WTC11 (cell line): ENCODE data around the gene PTPRJ. TPM values are rescaled to one million over a fixed set of nuclear protein-coding genes. Genes with fewer than 3 reads are reported as not detected.

Experiments
- ATAC-seq: fragments of 200-7000 bp; cut with Tn5 transposase; 2 replicates; pipeline ENCODE4 v1.10.0; 2021; ENCODE audit warnings: mild to moderate bottlenecking, moderate library complexity
- CTCF ChIA-PET: fragments of 300-600 bp; sonication (Branson Sonifier 250); formaldehyde crosslinking; loops from one replicate; lab custom pipeline; 2021; ENCODE audit warnings: antibody characterized with exemption; lab: Charles Lee
- POLR2A ChIA-PET: fragments of 350-600 bp; sonication (Branson Sonifier 250); formaldehyde crosslinking; loops from one replicate; lab custom pipeline; 2021; ENCODE audit warnings: antibody characterized with exemption; lab: Charles Lee
- DNase-seq: peaks from one replicate; pipeline ENCODE4 v3.0.0; 2021; ENCODE audit warnings: low spot score
- H3K27ac Mint-ChIP-seq: 2 replicates; pipeline ENCODE4 v1.8.0; 2021; ENCODE audit warnings: mixed read lengths
- H3K27me3 Mint-ChIP-seq: 2 replicates; pipeline ENCODE4 v1.8.0; 2021; ENCODE audit warnings: low read depth, mild to moderate bottlenecking, moderate library complexity, mixed read lengths
- H3K36me3 Mint-ChIP-seq: 2 replicates; pipeline ENCODE4 v1.8.0; 2021; ENCODE audit warnings: mixed read lengths
- H3K4me1 Mint-ChIP-seq: 2 replicates; pipeline ENCODE4 v1.8.0; 2022; ENCODE audit warnings: mixed read lengths
- H3K4me3 Mint-ChIP-seq: 2 replicates; pipeline ENCODE4 v1.8.0; 2021; ENCODE audit warnings: mild to moderate bottlenecking, moderate library complexity, mixed read lengths
- H3K9me3 Mint-ChIP-seq: 2 replicates; pipeline ENCODE4 v1.8.0; 2021; ENCODE audit warnings: mixed read lengths
- CBFB ChIP-seq: sonication (generic); formaldehyde crosslinking; IDR thresholded peaks from 2 replicates; pipeline ENCODE4 v1.8.1; 2022; ENCODE audit warnings: mild to moderate bottlenecking, low read depth, missing genetic modification reagents
- ELF4 ChIP-seq: sonication (generic); formaldehyde crosslinking; IDR thresholded peaks from 2 replicates; pipeline ENCODE4 v1.8.1; 2022; ENCODE audit warnings: low read depth, mild to moderate bottlenecking, moderate library complexity, missing genetic modification reagents
- EMX1 ChIP-seq: fragments of 250-450 bp; sonication (Bioruptor Pico); IDR thresholded peaks from 2 replicates; pipeline ENCODE4 v1.8.0; 2021; ENCODE audit warnings: mild to moderate bottlenecking
- GRHL2 ChIP-seq: fragments of 250-450 bp; sonication (Bioruptor Pico); IDR thresholded peaks from 2 replicates; pipeline ENCODE4 v1.8.0; 2022; ENCODE audit warnings: mild to moderate bottlenecking, moderate library complexity; ENCODE audit not compliant: insufficient replicate concordance, severe bottlenecking
- NFYB ChIP-seq: sonication (generic); formaldehyde crosslinking; conservative IDR thresholded peaks from 2 replicates; pipeline ENCODE4 v1.8.0; 2022; ENCODE audit warnings: low read depth, missing genetic modification reagents
- NR3C1 ChIP-seq: sonication (generic); formaldehyde crosslinking; conservative IDR thresholded peaks from 2 replicates; pipeline ENCODE4 v1.8.1; 2023; ENCODE audit warnings: low read depth, mild to moderate bottlenecking, missing genetic modification reagents
- TP53 ChIP-seq: sonication (generic); formaldehyde crosslinking; IDR thresholded peaks from 2 replicates; pipeline ENCODE4 v1.8.1; 2023; ENCODE audit warnings: mild to moderate bottlenecking, missing genetic modification reagents
- ZNF219 ChIP-seq: sonication (generic); formaldehyde crosslinking; IDR thresholded peaks from 2 replicates; pipeline ENCODE4 v1.8.0; 2023; ENCODE audit warnings: missing genetic modification reagents, mild to moderate bottlenecking, borderline replicate concordance
- ZNF396 ChIP-seq: fragments of 250-450 bp; sonication (Bioruptor Pico); IDR thresholded peaks from 2 replicates; pipeline ENCODE4 v1.8.0; 2021; ENCODE audit warnings: mild to moderate bottlenecking, moderate library complexity, borderline replicate concordance
- ZNF671 ChIP-seq: fragments of 250-450 bp; sonication (Bioruptor Pico); IDR thresholded peaks from 2 replicates; pipeline ENCODE4 v1.8.0; 2021; ENCODE audit warnings: mild to moderate bottlenecking
- total RNA-seq: library from RNA; stranded (reverse); gene quantifications from 3 replicates; pipeline ENCODE4 v1.2.3, GENCODE V29; 2021
- TF ChIP-seq, protein P1 (sequence below): sonication (generic); formaldehyde crosslinking; IDR thresholded peaks from 2 replicates; pipeline ENCODE4 v1.8.0; 2023; ENCODE audit warnings: missing genetic modification reagents
- TF ChIP-seq, protein P2 (sequence below): sonication (generic); formaldehyde crosslinking; IDR thresholded peaks from 2 replicates; pipeline ENCODE4 v1.8.0; 2022; ENCODE audit warnings: mild to moderate bottlenecking, missing genetic modification reagents
- TF ChIP-seq, protein P3 (sequence below): sonication (generic); formaldehyde crosslinking; IDR thresholded peaks from 2 replicates; pipeline ENCODE4 v1.8.1; 2022; ENCODE audit warnings: low read depth, mild to moderate bottlenecking, moderate library complexity, missing genetic modification reagents, borderline replicate concordance
- TF ChIP-seq, protein P4 (sequence below): sonication (generic); formaldehyde crosslinking; IDR thresholded peaks from 2 replicates; pipeline ENCODE4 v1.8.1; 2023; ENCODE audit warnings: mild to moderate bottlenecking, missing genetic modification reagents
- TF ChIP-seq, protein P5 (sequence below): fragments of 200-600 bp; IDR thresholded peaks from 2 replicates; pipeline ENCODE4 v1.8.0; 2022; ENCODE audit warnings: antibody characterized with exemption
- TF ChIP-seq, protein P6 (sequence below): sonication (generic); formaldehyde crosslinking; IDR thresholded peaks from 2 replicates; pipeline ENCODE4 v1.8.0; 2022; ENCODE audit warnings: mild to moderate bottlenecking, missing genetic modification reagents
- TF ChIP-seq, protein P7 (sequence below): fragments of 250-450 bp; sonication (Bioruptor Pico); IDR thresholded peaks from 2 replicates; pipeline ENCODE4 v1.9.0; 2021; ENCODE audit warnings: mild to moderate bottlenecking

Gene PTPRJ
- total RNA-seq, 1 experiment from 2014 or later = 19.5 TPM

DNA sequence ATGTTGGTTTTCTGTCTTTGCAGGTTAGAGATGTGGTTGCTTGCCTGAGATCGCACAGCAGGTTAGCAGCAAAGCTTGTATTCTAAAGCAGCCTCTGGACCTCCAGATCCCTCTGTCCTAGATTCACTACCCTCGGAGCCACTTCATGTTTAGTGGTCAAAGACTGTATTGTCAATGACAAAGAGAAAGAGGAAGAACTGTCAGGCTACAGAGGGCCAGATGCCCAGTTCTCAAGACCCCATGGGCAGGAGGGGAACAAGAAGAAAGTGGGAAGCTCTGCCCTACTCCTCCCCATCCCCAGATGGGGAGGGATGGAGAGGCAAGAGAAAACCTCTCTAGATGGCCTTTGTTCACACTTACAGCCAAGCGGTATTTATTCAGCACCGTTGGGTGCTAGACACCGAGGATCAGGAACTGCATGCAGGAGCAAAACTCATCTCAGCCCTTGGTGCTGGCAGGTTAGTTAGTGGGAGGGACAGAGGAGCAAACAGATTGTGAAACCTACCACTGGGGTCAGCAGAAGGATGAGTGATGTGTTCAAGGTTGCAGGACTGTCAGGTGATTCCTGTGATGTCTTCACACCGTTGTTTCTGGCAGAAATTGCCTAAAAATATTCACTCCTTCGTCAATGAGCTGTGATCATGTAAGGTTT, 38.3 kb upstream of the PTPRJ start:
- no peaks in the 10 kb centered on the region for H3K9me3 Mint-ChIP-seq
- no peaks in the 10 kb centered on the region for H3K36me3 Mint-ChIP-seq
- H3K27me3 Mint-ChIP-seq = no peaks in the 10 kb centered on the region
- no peak for ATAC-seq
- peaks cover 30% of the 10 kb centered on the region for H3K4me1 Mint-ChIP-seq
- TF ChIP-seq ELF4 (CRISPR knock-in tag) (no peak), EMX1 (no peak), ZNF219 (CRISPR knock-in tag) (no peak), TP53 (no peak), NFYB (CRISPR knock-in tag) (no peak), NR3C1 (CRISPR knock-in tag) (no peak), ZNF396 (CRISPR knock-in tag) (no peak), ZNF671 (CRISPR knock-in tag) (no peak), CBFB (CRISPR knock-in tag) (no peak), GRHL2 (no peak)
- TF ChIP-seq, protein P1, sequence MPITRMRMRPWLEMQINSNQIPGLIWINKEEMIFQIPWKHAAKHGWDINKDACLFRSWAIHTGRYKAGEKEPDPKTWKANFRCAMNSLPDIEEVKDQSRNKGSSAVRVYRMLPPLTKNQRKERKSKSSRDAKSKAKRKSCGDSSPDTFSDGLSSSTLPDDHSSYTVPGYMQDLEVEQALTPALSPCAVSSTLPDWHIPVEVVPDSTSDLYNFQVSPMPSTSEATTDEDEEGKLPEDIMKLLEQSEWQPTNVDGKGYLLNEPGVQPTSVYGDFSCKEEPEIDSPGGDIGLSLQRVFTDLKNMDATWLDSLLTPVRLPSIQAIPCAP (CRISPR knock-in tag) = no peak
- TF ChIP-seq, protein P2, sequence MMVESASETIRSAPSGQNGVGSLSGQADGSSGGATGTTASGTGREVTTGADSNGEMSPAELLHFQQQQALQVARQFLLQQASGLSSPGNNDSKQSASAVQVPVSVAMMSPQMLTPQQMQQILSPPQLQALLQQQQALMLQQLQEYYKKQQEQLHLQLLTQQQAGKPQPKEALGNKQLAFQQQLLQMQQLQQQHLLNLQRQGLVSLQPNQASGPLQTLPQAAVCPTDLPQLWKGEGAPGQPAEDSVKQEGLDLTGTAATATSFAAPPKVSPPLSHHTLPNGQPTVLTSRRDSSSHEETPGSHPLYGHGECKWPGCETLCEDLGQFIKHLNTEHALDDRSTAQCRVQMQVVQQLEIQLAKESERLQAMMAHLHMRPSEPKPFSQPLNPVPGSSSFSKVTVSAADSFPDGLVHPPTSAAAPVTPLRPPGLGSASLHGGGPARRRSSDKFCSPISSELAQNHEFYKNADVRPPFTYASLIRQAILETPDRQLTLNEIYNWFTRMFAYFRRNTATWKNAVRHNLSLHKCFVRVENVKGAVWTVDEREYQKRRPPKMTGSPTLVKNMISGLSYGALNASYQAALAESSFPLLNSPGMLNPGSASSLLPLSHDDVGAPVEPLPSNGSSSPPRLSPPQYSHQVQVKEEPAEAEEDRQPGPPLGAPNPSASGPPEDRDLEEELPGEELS = no peak
- TF ChIP-seq, protein P3, sequence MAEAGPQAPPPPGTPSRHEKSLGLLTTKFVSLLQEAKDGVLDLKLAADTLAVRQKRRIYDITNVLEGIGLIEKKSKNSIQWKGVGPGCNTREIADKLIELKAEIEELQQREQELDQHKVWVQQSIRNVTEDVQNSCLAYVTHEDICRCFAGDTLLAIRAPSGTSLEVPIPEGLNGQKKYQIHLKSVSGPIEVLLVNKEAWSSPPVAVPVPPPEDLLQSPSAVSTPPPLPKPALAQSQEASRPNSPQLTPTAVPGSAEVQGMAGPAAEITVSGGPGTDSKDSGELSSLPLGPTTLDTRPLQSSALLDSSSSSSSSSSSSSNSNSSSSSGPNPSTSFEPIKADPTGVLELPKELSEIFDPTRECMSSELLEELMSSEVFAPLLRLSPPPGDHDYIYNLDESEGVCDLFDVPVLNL (CRISPR knock-in tag) = no peak
- TF ChIP-seq, protein P4, sequence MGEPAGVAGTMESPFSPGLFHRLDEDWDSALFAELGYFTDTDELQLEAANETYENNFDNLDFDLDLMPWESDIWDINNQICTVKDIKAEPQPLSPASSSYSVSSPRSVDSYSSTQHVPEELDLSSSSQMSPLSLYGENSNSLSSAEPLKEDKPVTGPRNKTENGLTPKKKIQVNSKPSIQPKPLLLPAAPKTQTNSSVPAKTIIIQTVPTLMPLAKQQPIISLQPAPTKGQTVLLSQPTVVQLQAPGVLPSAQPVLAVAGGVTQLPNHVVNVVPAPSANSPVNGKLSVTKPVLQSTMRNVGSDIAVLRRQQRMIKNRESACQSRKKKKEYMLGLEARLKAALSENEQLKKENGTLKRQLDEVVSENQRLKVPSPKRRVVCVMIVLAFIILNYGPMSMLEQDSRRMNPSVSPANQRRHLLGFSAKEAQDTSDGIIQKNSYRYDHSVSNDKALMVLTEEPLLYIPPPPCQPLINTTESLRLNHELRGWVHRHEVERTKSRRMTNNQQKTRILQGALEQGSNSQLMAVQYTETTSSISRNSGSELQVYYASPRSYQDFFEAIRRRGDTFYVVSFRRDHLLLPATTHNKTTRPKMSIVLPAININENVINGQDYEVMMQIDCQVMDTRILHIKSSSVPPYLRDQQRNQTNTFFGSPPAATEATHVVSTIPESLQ (CRISPR knock-in tag) = no peak
- TF ChIP-seq, protein P5, sequence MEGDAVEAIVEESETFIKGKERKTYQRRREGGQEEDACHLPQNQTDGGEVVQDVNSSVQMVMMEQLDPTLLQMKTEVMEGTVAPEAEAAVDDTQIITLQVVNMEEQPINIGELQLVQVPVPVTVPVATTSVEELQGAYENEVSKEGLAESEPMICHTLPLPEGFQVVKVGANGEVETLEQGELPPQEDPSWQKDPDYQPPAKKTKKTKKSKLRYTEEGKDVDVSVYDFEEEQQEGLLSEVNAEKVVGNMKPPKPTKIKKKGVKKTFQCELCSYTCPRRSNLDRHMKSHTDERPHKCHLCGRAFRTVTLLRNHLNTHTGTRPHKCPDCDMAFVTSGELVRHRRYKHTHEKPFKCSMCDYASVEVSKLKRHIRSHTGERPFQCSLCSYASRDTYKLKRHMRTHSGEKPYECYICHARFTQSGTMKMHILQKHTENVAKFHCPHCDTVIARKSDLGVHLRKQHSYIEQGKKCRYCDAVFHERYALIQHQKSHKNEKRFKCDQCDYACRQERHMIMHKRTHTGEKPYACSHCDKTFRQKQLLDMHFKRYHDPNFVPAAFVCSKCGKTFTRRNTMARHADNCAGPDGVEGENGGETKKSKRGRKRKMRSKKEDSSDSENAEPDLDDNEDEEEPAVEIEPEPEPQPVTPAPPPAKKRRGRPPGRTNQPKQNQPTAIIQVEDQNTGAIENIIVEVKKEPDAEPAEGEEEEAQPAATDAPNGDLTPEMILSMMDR = no peak
- TF ChIP-seq, protein P6, sequence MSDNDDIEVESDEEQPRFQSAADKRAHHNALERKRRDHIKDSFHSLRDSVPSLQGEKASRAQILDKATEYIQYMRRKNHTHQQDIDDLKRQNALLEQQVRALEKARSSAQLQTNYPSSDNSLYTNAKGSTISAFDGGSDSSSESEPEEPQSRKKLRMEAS = no peak
- TF ChIP-seq, protein P7, sequence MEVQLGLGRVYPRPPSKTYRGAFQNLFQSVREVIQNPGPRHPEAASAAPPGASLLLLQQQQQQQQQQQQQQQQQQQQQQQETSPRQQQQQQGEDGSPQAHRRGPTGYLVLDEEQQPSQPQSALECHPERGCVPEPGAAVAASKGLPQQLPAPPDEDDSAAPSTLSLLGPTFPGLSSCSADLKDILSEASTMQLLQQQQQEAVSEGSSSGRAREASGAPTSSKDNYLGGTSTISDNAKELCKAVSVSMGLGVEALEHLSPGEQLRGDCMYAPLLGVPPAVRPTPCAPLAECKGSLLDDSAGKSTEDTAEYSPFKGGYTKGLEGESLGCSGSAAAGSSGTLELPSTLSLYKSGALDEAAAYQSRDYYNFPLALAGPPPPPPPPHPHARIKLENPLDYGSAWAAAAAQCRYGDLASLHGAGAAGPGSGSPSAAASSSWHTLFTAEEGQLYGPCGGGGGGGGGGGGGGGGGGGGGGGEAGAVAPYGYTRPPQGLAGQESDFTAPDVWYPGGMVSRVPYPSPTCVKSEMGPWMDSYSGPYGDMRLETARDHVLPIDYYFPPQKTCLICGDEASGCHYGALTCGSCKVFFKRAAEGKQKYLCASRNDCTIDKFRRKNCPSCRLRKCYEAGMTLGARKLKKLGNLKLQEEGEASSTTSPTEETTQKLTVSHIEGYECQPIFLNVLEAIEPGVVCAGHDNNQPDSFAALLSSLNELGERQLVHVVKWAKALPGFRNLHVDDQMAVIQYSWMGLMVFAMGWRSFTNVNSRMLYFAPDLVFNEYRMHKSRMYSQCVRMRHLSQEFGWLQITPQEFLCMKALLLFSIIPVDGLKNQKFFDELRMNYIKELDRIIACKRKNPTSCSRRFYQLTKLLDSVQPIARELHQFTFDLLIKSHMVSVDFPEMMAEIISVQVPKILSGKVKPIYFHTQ (CRISPR knock-in tag) = no peak
- ChIA-PET POLR2A (no interaction called here), CTCF (interaction anchor here (1.4 to 3.3 kb wide), 2 partner anchors 9 to 37 kb away, joined by 3 to 21 read pairs; no protein-coding TSS in a partner anchor)
- no peak for DNase-seq
- H3K27ac Mint-ChIP-seq = no peak overlapping the region
- no peak overlapping the region; the same call in 1 of the 2 replicates for H3K4me3 Mint-ChIP-seq
